Testis (tissue), 3 donors: ENCODE measurements around the gene METTL13. TPM values are rescaled to one million over a fixed set of nuclear protein-coding genes. Genes with fewer than 3 reads are reported as not detected.

Experiments used
- DNase-seq: peaks from one replicate; pipeline ENCODE4 v3.0.0-alpha.2; 2019
- H3K27ac ChIP-seq, 2 donors: fragments of 200-600 bp; sonication (generic); one replicate each; pipeline ENCODE4 v1.5.1; 2019
- H3K27me3 ChIP-seq: fragments of 200-600 bp; sonication (generic); one replicate; pipeline ENCODE4 v1.5.1; 2019
- H3K36me3 ChIP-seq: fragments of 200-600 bp; sonication (generic); one replicate; pipeline ENCODE4 v1.5.1; 2017; ENCODE audit warnings: low read depth; ENCODE audit errors: missing control alignments
- H3K4me1 ChIP-seq: fragments of 200-600 bp; sonication (generic); one replicate; pipeline ENCODE4 v1.5.1; 2019
- H3K4me3 ChIP-seq, 2 donors: fragments of 200-600 bp; sonication (generic); one replicate each; pipeline ENCODE4 v1.5.1; 2017 to 2019
- H3K9me3 ChIP-seq: fragments of 200-600 bp; sonication (generic); one replicate; pipeline ENCODE4 v1.5.1; 2017
- POLR2A ChIP-seq: fragments of 450-650 bp; IDR thresholded peaks from one replicate; pipeline ENCODE4 v1.6.1; 2017; ENCODE audit warnings: antibody characterized with exemption, mild to moderate bottlenecking, moderate library complexity
- WGBS, 2 donors: methylation state at CpG; one replicate each; pipeline ENCODE4 v1.1.5; 2018; 5-methylcytosine and 5-hydroxymethylcytosine counted together
- intact Hi-C: fragments of 100-400 bp; cut with DNase I; formaldehyde crosslinking; loops from one replicate; pipeline ENCODE4 v1.15.1; 2023; ENCODE audit warnings: low total_unique reads
- polyA plus RNA-seq: library from polyadenylated mRNA; stranded (reverse); fragments of 350-450 nt; fragmentation: Illumina TruSeq; extraction: RNeasy Lipid Tissue Mini Kit (QIAGEN cat#74804); gene quantifications from one replicate; pipeline ENCODE4 v1.2.3, GENCODE V29; 2014; ENCODE audit warnings: low read depth, low replicate concordance; ENCODE audit not compliant: insufficient read depth
- total RNA-seq, 2 donors: library from RNA; depleted of rRNA; stranded (reverse); fragments of >200 nt; gene quantifications; one replicate each; pipeline ENCODE4 v1.2.3, GENCODE V29; 2016
- TF ChIP-seq, protein P1 (sequence below), 3 experiments: fragments of 450-650 bp in 2 of 3; fragments of 200-600 bp in 1 of 3; sonication (generic) in 1 of 3; IDR thresholded peaks; one replicate each; pipeline ENCODE4 v1.5.1; 2016 to 2019; ENCODE audit warnings: antibody characterized with exemption in 3 of 3, mild to moderate bottlenecking in 2 of 3, moderate library complexity in 1 of 3

METTL13 gene
- total and polyA plus RNA-seq, 3 donors from 2014 or later, result 47.2 to 50.3 (median 47.5) TPM

DNA sequence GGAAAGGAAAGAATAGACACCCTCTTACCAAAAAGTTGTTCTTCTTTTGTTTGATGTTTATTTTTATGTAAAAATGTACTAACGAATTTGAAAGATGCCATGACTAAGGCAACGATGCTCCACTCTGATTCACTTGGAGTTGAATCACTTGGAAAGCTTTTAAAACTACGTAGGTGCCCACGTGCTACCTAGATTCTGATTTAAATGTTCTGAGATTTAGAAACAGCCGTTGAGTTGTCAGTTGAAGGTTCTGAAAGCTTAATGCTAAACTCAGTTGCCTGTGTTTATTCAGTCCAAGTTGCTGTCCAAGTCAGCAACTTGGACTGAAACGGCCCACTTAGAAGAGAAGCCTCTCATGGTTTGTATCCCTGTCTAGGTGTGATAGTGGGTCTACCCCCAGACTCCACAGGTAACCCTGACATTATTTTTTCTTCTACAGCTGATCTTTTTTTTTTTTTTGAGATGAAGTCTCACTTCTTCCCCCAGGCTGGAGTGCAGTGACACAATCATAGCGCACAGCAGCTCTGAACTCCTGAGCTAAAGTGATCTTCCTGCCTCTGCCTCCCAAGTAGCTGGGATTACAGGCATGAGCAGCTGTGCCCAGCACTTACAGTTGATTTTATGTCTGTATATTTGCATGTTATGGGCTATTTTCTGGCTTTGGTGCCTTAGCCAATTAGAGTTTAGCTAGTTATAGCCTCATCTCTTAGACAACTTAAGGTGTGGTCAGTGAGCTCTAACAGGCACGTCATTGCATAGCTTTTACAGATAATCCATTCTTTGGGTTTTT, 38.2 kb upstream of the METTL13 start:
- intact Hi-C loops, result no loop called here
- H3K36me3 ChIP-seq, result no peaks in the 10 kb centered on the region
- no peak for TF ChIP-seq POLR2A
- TF ChIP-seq, protein P1, sequence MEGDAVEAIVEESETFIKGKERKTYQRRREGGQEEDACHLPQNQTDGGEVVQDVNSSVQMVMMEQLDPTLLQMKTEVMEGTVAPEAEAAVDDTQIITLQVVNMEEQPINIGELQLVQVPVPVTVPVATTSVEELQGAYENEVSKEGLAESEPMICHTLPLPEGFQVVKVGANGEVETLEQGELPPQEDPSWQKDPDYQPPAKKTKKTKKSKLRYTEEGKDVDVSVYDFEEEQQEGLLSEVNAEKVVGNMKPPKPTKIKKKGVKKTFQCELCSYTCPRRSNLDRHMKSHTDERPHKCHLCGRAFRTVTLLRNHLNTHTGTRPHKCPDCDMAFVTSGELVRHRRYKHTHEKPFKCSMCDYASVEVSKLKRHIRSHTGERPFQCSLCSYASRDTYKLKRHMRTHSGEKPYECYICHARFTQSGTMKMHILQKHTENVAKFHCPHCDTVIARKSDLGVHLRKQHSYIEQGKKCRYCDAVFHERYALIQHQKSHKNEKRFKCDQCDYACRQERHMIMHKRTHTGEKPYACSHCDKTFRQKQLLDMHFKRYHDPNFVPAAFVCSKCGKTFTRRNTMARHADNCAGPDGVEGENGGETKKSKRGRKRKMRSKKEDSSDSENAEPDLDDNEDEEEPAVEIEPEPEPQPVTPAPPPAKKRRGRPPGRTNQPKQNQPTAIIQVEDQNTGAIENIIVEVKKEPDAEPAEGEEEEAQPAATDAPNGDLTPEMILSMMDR (IDR thresholded peaks at IDR 0.05), result no peak
- peak overlapping the region; percentile 83 to 99 for H3K4me3 ChIP-seq
- peaks cover 27% of the 10 kb centered on the region for H3K4me1 ChIP-seq
- H3K27me3 ChIP-seq, result no peaks in the 10 kb centered on the region
- DNase-seq, result peak; percentile 29
- 11 to 16% methylated on average over 8 of the region's 8 CpGs for WGBS, 2 donors
- no peaks in the 10 kb centered on the region for H3K9me3 ChIP-seq
- H3K27ac ChIP-seq, result peak overlapping the region; percentile 99 to 100

DNA sequence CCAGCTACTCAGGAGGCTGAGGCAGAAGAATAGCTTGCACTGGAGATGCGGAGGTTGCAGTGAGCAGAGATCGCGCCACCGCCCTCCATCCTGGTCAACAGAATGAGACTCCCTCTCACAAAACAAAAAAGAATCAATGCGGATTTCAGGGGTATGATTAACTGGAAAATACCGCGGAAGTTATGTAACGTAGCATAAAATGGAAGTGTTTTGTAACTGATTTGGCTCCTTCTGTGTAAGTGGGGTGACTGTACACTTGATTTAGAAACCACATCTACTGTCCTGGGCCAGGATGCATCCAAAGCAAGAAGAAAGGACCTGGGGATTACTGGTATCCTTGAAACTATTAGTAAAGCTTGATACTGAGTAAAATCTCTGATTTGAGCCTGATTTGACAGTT, 36.5 kb upstream of the METTL13 start:
- WGBS, 2 donors, result 90 to 92% methylated on average over 8 of the region's 8 CpGs
- TF ChIP-seq POLR2A, result no peak
- TF ChIP-seq, protein P1 (IDR thresholded peaks at IDR 0.05), result no peak
- H3K4me3 ChIP-seq, result no peak overlapping the region
- DNase-seq, result no peak
- no peaks in the 10 kb centered on the region for H3K9me3 ChIP-seq
- H3K36me3 ChIP-seq, result no peaks in the 10 kb centered on the region
- H3K27me3 ChIP-seq, result no peaks in the 10 kb centered on the region
- intact Hi-C loops, result no loop called here
- H3K27ac ChIP-seq, result no peak overlapping the region
- peaks cover 19% of the 10 kb centered on the region for H3K4me1 ChIP-seq

- intact Hi-C loops, result no loop called here
- no peak for TF ChIP-seq POLR2A
- TF ChIP-seq, protein P1 (IDR thresholded peaks at IDR 0.05), result no peak
- Histone ChIP-seq H3K4me1 (peaks cover 6% of the 10 kb centered on the region), H3K4me3 (no peak overlapping the region), H3K27me3 (no peaks in the 10 kb centered on the region), H3K9me3 (no peaks in the 10 kb centered on the region), H3K36me3 (no peaks in the 10 kb centered on the region), H3K27ac (peak overlapping the region in 1 of 2 donors; percentile 41)
- no peak for DNase-seq
- WGBS, 2 donors, result 82 to 85% methylated on average over 3 of the region's 3 CpGs
Measured at GRCh38 chr1:171748651-171749050, 32.8 kb upstream of the METTL13 start.

DNA sequence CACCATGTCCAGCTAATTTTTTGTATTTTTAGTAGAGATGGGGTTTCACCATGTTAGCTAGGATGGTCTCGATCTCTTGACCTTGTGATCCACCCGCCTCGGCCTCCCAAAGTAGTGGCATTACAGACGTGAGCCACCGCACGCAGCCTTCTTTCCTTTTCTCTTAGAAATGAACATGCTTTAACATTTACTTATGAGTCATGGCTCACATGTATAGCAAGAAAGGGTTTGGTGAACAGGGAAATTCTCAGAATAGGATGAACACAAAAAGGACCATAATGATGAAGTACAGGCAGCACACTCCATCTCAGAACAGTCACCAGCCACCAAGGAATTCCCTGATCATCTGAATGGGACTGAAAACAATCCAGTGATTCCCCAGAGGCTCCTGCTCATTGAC, 30.2 kb upstream of the METTL13 start:
- 92 to 93% methylated on average over 6 of the region's 6 CpGs for WGBS, 2 donors
- Histone ChIP-seq H3K4me3 (no peak overlapping the region), H3K27me3 (no peaks in the 10 kb centered on the region), H3K9me3 (no peaks in the 10 kb centered on the region), H3K27ac (no peak overlapping the region), H3K36me3 (no peaks in the 10 kb centered on the region), H3K4me1 (no peaks in the 10 kb centered on the region)
- no peak for DNase-seq
- intact Hi-C loops, result no loop called here
- TF ChIP-seq, protein P1 (IDR thresholded peaks at IDR 0.05), result no peak
- TF ChIP-seq POLR2A, result no peak

GRCh38 chr1:171753182-171753581, 28.3 kb upstream of the METTL13 start:
- no peak for DNase-seq
- 93 to 95% methylated on average over 2 of the region's 2 CpGs for WGBS, 2 donors
- TF ChIP-seq, protein P1 (IDR thresholded peaks at IDR 0.05), result no peak
- no peak for TF ChIP-seq POLR2A
- H3K27me3 ChIP-seq, result no peaks in the 10 kb centered on the region
- no peak overlapping the region for H3K27ac ChIP-seq
- H3K4me1 ChIP-seq, result no peaks in the 10 kb centered on the region
- no peak overlapping the region for H3K4me3 ChIP-seq
- no peaks in the 10 kb centered on the region for H3K9me3 ChIP-seq
- H3K36me3 ChIP-seq, result no peaks in the 10 kb centered on the region
- intact Hi-C loops, result no loop called here
